DOHH2 (cell line): ENCODE results near the gene ZNF609.

ENCODE experiments used
- EZH2phosphoT487 ChIP-seq: fragments of 200-600 bp; sonication (generic); IDR thresholded peaks from 2 replicates; pipeline ENCODE4 v1.6.1; 2017; ENCODE audit warnings: borderline replicate concordance, mild to moderate bottlenecking, antibody characterized with exemption, low read length, moderate library complexity, mixed read lengths
- TF ChIP-seq, protein P1 (sequence below): fragments of 200-600 bp; sonication (generic); IDR thresholded peaks from one replicate; pipeline ENCODE4 v1.5.1; 2014; ENCODE audit warnings: antibody characterized with exemption, mild to moderate bottlenecking, low read depth, low read length; ENCODE audit not compliant: poor library complexity, severe bottlenecking

DNA sequence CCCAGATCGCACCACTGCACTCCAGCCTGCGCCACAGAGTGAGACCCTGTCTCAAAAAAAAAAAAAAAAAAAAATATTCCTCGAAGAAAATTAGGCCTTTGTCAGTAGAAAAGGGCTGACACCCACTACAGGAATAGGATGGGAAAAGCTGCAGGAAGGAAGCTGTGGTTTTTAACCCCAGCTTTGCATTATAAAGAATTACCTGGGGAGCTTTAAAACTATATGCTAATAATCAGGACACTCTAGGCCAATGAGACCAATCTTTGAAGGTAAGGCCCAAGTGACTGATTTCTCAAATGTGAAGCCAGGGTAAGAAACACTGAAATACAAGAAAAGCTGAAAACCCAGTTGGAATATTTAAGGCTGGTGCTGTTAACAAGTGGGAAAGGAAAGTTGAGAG lies 240.7 kb downstream of the ZNF609 start:
- TF ChIP-seq, protein P1, sequence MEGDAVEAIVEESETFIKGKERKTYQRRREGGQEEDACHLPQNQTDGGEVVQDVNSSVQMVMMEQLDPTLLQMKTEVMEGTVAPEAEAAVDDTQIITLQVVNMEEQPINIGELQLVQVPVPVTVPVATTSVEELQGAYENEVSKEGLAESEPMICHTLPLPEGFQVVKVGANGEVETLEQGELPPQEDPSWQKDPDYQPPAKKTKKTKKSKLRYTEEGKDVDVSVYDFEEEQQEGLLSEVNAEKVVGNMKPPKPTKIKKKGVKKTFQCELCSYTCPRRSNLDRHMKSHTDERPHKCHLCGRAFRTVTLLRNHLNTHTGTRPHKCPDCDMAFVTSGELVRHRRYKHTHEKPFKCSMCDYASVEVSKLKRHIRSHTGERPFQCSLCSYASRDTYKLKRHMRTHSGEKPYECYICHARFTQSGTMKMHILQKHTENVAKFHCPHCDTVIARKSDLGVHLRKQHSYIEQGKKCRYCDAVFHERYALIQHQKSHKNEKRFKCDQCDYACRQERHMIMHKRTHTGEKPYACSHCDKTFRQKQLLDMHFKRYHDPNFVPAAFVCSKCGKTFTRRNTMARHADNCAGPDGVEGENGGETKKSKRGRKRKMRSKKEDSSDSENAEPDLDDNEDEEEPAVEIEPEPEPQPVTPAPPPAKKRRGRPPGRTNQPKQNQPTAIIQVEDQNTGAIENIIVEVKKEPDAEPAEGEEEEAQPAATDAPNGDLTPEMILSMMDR = no peak
- TF ChIP-seq EZH2phosphoT487 = no peak
